Chondrocyte (in vitro differentiated cells): Measurements from ENCODE around the gene NEO1. TPM values are rescaled to one million over a fixed set of nuclear protein-coding genes. Genes with fewer than 3 reads are reported as not detected.

ENCODE experiments used
- DNase-seq: peaks from one replicate; pipeline ENCODE4 v3.0.0; 2021; ENCODE audit warnings: mixed read lengths, low spot score
- H3K27ac Mint-ChIP-seq: one replicate; pipeline ENCODE4 v1.8.0; 2021; ENCODE audit warnings: mild to moderate bottlenecking, moderate library complexity, mixed read lengths; ENCODE audit not compliant: unreplicated experiment
- H3K27me3 Mint-ChIP-seq: 2 replicates; pipeline ENCODE4 v1.8.0; 2021; ENCODE audit warnings: low read depth, mixed read lengths
- H3K36me3 Mint-ChIP-seq: 2 replicates; pipeline ENCODE4 v1.8.0; 2021; ENCODE audit warnings: low read depth, mixed read lengths
- H3K4me1 Mint-ChIP-seq: 2 replicates; pipeline ENCODE4 v1.8.0; 2021; ENCODE audit warnings: low read depth, mild to moderate bottlenecking, mixed read lengths
- H3K4me3 Mint-ChIP-seq: one replicate; pipeline ENCODE4 v1.8.0; 2021; ENCODE audit warnings: mild to moderate bottlenecking, moderate library complexity, mixed read lengths; ENCODE audit not compliant: unreplicated experiment
- H3K9me3 Mint-ChIP-seq: 2 replicates; pipeline ENCODE4 v1.8.0; 2021; ENCODE audit warnings: low read depth, mixed read lengths
- total RNA-seq: library from RNA; stranded (reverse); gene quantifications from 3 replicates; pipeline ENCODE4 v1.2.1, GENCODE V29; 2021
- TF ChIP-seq, protein P1 (sequence below): fragments of 200-600 bp; sonication (generic); IDR thresholded peaks from 2 replicates; pipeline ENCODE4 v1.5.0; 2021; ENCODE audit warnings: antibody characterized with exemption, mild to moderate bottlenecking, moderate library complexity

NEO1 gene
- total RNA-seq, 1 donor from 2014 or later, result 42.1 TPM

DNA sequence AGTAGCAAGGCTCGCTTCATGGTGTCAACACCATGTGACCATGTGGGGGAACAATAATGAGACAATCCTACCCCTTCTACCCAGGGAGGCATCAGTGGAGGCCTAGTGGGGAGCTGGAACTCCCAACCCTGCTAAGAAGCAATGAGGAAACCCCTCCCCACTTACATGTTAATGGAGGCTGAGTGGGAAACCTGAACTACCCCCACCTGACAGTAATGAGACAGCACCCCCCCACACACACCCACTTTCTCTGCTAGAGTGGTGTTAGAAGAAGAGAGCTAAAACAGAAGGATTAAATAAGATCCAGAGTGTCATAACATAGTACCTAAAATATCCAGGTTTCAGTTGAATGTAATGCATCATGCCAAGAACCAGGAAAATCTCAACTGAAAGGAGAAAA, 78.6 kb downstream of the NEO1 start:
- H3K36me3 Mint-ChIP-seq, result peaks cover 18% of the 10 kb centered on the region

DNA sequence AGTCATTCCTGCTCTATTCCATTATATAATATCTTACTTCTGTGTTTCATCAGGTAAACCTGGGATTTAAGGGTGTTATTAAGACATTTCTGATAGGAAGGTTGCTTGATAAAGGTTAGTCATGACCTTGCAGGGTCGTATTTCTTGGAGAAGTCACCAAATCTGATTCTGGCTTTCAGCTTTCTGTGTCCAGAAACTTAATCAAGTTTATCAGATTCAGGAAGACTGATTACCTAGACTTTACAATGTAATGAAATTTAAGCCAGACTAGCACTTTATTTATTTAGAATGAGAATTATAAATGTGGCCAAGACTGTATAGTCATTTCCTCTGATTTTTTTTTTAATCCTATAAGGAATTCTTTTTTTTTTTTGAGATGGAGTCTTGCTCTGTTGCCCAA, 81.9 kb downstream of the NEO1 start:
- H3K36me3 Mint-ChIP-seq, result peaks cover 19% of the 10 kb centered on the region
- H3K4me3 Mint-ChIP-seq, result no peak overlapping the region
- no peak for DNase-seq
- peaks cover 5% of the 10 kb centered on the region for H3K9me3 Mint-ChIP-seq
- H3K27ac Mint-ChIP-seq, result no peak overlapping the region
- peaks cover 4% of the 10 kb centered on the region for H3K4me1 Mint-ChIP-seq
- TF ChIP-seq, protein P1, sequence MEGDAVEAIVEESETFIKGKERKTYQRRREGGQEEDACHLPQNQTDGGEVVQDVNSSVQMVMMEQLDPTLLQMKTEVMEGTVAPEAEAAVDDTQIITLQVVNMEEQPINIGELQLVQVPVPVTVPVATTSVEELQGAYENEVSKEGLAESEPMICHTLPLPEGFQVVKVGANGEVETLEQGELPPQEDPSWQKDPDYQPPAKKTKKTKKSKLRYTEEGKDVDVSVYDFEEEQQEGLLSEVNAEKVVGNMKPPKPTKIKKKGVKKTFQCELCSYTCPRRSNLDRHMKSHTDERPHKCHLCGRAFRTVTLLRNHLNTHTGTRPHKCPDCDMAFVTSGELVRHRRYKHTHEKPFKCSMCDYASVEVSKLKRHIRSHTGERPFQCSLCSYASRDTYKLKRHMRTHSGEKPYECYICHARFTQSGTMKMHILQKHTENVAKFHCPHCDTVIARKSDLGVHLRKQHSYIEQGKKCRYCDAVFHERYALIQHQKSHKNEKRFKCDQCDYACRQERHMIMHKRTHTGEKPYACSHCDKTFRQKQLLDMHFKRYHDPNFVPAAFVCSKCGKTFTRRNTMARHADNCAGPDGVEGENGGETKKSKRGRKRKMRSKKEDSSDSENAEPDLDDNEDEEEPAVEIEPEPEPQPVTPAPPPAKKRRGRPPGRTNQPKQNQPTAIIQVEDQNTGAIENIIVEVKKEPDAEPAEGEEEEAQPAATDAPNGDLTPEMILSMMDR, result no peak
- no peaks in the 10 kb centered on the region for H3K27me3 Mint-ChIP-seq

More for the DNA sequence above, 78.6 kb downstream of the NEO1 start:
- H3K27me3 Mint-ChIP-seq, result no peaks in the 10 kb centered on the region
- H3K4me3 Mint-ChIP-seq, result no peak overlapping the region
- H3K27ac Mint-ChIP-seq, result no peak overlapping the region
- H3K9me3 Mint-ChIP-seq, result peaks cover 5% of the 10 kb centered on the region
- TF ChIP-seq, protein P1, result no peak
- DNase-seq, result peak; percentile 27
- no peaks in the 10 kb centered on the region for H3K4me1 Mint-ChIP-seq

DNA sequence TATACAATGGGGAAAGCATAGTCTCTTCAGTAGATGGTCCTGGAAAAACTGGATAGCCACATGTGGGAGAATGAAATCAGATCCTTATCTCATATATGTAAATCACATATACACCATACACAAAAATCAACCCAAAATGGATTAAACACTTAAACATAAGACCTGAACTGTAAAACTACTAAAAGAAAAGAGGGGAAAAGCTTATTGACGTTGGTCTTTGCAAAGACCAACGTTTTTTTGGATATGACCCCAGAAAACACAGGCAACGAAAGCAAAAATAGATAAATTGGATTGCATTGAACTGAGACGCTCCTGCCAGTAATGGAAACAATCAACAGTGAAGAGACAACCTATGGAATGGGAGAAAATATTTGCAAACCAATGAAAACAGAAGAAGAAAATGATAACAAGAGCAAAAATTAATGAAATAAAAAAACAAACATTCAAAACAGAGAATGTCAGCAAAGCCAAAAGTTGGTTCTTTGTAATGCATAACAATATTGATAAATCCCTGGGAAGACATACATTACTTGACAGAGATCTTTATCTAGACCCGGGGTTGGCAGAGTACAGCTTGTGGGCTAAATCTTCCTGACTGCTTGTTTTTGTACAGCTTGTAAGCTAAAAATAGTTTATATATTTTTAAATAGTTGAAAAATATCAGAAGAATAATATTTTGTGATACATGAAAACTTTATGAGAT, 86.9 kb downstream of the NEO1 start:
- no peak for DNase-seq
- Mint-ChIP-seq H3K36me3 (peaks cover 3% of the 10 kb centered on the region), H3K9me3 (no peaks in the 10 kb centered on the region), H3K27me3 (no peaks in the 10 kb centered on the region), H3K4me1 (peaks cover 24% of the 10 kb centered on the region), H3K4me3 (no peak overlapping the region), H3K27ac (no peak overlapping the region)
- TF ChIP-seq, protein P1, result no peak

DNA sequence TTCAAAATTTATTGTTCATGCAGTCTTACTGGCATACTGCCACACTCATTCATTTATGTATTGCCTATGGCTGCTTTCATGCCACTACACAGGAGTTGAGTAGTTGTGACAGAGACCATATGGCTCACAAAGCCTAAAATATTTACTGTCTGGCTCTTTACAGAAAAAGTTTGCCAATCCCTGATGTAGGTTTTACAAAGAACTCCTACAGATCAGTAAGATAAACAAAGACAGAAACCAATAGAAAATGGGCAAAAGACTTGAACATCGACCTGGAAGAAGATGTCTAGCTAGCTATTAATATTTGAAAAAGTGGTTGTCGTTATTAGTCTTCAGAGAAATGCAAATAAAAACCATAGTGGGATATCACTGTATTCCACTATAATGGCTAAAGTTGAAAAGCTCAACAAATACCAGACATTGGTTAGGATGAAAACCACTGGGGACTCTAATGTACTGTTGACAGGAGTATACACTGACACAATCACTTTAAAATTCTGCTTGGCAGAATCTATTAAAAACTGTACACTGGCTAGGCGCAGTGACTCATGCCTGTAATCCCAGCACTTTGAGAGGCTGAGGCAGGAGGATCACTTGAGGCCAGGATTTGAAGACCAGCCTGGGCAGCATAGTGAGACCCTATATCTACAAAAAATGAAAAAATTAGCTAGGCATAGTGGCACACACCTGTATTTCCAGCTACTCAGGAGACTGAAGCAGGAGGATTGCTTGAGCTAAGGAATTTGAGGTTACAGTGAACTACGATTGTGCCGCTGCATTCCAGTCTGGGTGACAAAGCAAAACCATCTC, 87.7 kb downstream of the NEO1 start:
- no peaks in the 10 kb centered on the region for H3K9me3 Mint-ChIP-seq
- peaks cover 24% of the 10 kb centered on the region for H3K4me1 Mint-ChIP-seq
- TF ChIP-seq, protein P1, result no peak
- H3K4me3 Mint-ChIP-seq, result no peak overlapping the region
- no peak overlapping the region for H3K27ac Mint-ChIP-seq
- H3K27me3 Mint-ChIP-seq, result no peaks in the 10 kb centered on the region
- peaks cover 3% of the 10 kb centered on the region for H3K36me3 Mint-ChIP-seq
- DNase-seq, result no peak

DNA sequence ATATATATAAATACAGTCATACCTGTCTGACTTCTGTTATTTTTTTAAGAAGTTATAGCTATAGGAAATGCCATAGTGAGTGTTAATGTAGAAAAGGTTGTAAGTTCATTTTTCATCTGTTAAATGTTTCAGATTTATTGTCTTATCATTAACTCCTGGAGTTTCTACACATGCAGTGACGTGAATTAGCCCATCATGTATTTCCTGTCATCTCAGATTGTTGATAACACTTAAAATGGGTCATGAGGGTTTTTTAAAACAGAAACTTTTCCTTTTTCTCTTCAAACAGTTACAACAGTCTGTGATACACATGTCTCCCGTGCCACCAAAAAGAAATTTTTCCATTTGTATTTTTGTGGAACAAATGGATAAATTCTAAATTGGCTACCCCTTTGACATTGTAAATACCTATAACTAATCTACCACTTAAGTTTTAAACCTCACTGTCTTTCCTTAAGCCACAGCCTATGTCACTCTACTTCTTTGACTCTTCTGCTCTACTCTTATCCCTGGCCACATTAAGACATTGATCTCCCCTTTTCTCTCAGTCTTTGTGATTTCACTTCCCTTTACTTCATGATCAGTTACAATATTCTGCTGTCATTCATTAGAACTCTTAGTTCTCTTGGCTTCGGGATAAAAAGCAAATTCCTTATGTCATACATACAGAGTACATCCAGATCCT, 89.1 kb downstream of the NEO1 start:
- Mint-ChIP-seq H3K9me3 (no peaks in the 10 kb centered on the region), H3K36me3 (peaks cover 5% of the 10 kb centered on the region), H3K27me3 (no peaks in the 10 kb centered on the region), H3K4me3 (no peak overlapping the region), H3K4me1 (peaks cover 24% of the 10 kb centered on the region), H3K27ac (no peak overlapping the region)
- no peak for DNase-seq
- TF ChIP-seq, protein P1, result no peak
